Measurements from ENCODE around the gene FAM81B. TPM values are rescaled to one million over a fixed set of nuclear protein-coding genes. Genes with fewer than 3 reads are reported as not detected.
A peak's percentile ranks its signal among the peaks of the same experiment; 100 is the strongest.
"Not testable (repeated sequence)": the region's sequence is repeated elsewhere in the genome, so short reads cannot be mapped to it uniquely, and the experiment has no call there.

Gene FAM81B, protein sequence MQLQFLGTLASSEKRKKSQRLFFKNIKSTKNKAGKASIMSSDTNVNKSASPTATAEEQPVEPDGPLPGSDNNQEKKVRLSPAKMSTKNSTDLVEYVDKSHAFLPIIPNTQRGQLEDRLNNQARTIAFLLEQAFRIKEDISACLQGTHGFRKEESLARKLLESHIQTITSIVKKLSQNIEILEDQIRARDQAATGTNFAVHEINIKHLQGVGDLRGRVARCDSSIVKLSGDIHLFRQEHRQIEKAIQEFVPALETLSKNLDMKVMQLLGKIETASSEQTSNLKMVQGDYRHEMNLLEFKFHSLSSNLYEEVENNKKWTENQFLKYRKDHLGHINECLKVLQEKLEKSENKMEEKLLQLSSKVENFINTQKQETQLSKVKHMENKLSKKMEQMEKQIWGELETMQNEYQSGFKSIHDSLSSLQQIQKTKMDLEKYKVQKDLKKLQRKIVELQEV
- total RNA-seq: 1 to 10 TPM in 1 of 2 donors, not detected in 1; 1.3 TPM

DNA sequence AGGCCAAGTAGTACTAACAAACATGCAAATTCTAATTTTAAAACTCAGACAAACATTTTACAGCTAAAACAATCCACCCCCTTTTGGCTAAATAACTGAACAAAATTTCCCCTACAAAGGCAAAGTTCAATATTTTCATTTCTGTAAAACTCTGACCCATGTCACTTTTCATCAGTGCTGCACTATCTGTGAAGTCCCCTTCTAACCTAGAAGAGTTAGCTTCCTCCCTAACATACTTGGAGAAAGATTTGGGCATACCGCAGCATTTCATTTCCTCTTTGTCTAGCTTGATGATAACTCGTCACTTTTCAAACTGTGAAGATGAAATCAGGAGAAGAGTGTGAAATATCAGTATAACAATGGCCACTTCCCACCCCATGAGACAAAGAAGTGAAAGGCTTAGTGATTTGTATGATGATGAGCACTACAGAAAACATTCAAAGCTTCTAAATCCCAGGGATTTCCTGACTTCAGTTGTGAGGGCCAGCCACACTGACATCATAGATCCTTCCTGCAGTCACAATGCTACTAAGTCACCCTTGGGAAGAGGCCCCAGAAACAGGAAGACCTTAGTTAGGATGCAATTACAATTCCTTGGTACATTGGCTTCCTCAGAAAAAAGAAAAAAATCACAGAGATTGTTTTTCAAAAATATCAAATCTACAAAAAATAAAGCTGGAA is at the start of gene FAM81B:
Gene FAM81B, plus strand, starts transcription at position 555 of the 681 bp plus-strand sequence. Its CDS starts 24 bp downstream, at position 579.
- intact Hi-C loops (cut with DNase I): no loop called here
- ATAC-seq (no peak), DNase-seq (no peak)
- WGBS, 2 donors: 56 to 73% methylated on average over 2 of the region's 2 CpGs
- Histone ChIP-seq H3K4me3 (no peak within 1 kb of the TSS), H3K4me1 (peaks cover 6% of the 10 kb centered on the region), H3K9me3 (no peaks in the 10 kb centered on the region), H3K36me3 (replicated peaks in 1 of 2; ENCODE audit: insufficient read depth in 1 of 2, low read depth in 2 of 2) (no peaks in the 10 kb centered on the region), H3K27me3 (no peaks in the 10 kb centered on the region), H3K27ac (no peak within 1 kb of the TSS)
- TF ChIP-seq POLR2A (IDR thresholded peaks at IDR 0.05): no peak
- TF ChIP-seq, protein P1, sequence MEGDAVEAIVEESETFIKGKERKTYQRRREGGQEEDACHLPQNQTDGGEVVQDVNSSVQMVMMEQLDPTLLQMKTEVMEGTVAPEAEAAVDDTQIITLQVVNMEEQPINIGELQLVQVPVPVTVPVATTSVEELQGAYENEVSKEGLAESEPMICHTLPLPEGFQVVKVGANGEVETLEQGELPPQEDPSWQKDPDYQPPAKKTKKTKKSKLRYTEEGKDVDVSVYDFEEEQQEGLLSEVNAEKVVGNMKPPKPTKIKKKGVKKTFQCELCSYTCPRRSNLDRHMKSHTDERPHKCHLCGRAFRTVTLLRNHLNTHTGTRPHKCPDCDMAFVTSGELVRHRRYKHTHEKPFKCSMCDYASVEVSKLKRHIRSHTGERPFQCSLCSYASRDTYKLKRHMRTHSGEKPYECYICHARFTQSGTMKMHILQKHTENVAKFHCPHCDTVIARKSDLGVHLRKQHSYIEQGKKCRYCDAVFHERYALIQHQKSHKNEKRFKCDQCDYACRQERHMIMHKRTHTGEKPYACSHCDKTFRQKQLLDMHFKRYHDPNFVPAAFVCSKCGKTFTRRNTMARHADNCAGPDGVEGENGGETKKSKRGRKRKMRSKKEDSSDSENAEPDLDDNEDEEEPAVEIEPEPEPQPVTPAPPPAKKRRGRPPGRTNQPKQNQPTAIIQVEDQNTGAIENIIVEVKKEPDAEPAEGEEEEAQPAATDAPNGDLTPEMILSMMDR (IDR thresholded peaks at IDR 0.05): no peak

DNA sequence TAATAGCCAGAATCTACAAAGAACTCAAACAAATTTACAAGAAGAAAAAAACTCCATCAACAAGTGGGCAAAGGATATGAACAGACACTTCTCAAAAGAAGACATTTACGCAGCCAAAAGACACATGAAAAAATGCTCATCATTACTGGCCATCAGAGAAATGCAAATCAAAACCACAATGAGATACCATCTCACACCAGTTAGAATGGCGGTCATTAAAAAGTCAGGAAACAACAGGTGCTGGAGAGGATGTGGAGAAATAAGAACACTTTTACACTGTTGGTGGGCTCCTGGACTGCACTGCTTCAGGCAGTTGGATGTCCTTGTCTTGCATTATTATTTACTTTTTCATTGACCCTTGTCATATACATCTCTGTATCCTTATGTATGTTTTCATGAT is 49.7 kb upstream of the FAM81B start:
- H3K27ac ChIP-seq; H3K27me3 ChIP-seq; H3K9me3 ChIP-seq; H3K4me1 ChIP-seq; H3K36me3 ChIP-seq (replicated peaks in 1 of 2; ENCODE audit: insufficient read depth in 1 of 2, low read depth in 2 of 2); DNase-seq; ATAC-seq; H3K4me3 ChIP-seq; intact Hi-C loops (cut with DNase I): not testable (repeated sequence)
- 67 to 73% methylated on average over 2 of the region's 2 CpGs for WGBS, 2 donors

GRCh38 chr5:95347506-95348120 is 43.6 kb upstream of the FAM81B start:
- no peak for DNase-seq
- Histone ChIP-seq H3K9me3 (no peaks in the 10 kb centered on the region), H3K36me3 (replicated peaks in 1 of 2; ENCODE audit: insufficient read depth in 1 of 2, low read depth in 2 of 2) (no peaks in the 10 kb centered on the region), H3K27me3 (no peaks in the 10 kb centered on the region), H3K27ac (no peak overlapping the region), H3K4me3 (no peak overlapping the region), H3K4me1 (no peaks in the 10 kb centered on the region)
- no peak for TF ChIP-seq POLR2A (IDR thresholded peaks at IDR 0.05)
- TF ChIP-seq, protein P1 (IDR thresholded peaks at IDR 0.05): no peak
- no peak for ATAC-seq
- 27 to 42% methylated on average over 4 of the region's 4 CpGs for WGBS, 2 donors
- intact Hi-C loops (cut with DNase I): no loop called here

DNA sequence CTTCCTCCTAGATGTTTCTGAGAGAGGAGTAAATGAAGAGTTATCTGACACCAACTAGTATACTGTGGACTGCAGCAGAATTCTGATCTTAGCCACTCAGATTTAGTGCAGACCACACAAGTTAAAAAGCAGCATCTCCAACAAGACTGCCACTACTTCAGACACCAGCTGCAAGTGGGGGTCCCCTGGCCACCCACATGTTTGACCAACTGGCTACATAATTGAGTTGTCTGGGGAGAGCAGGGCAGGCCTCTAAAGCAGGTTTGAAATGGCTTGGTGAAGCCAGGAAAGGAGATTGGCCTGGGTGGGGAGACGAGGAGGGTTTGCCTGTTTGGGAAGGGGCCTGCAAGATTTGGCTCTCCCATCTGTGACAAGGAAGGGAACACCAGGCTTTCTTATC is 40.5 kb upstream of the FAM81B start:
- H3K4me1 ChIP-seq: peaks cover 6% of the 10 kb centered on the region
- H3K4me3 ChIP-seq: no peak overlapping the region
- no peak for DNase-seq
- no peaks in the 10 kb centered on the region for H3K9me3 ChIP-seq
- ATAC-seq: no peak
- intact Hi-C loops (cut with DNase I): no loop called here
- H3K27ac ChIP-seq: no peak overlapping the region
- H3K36me3 ChIP-seq (replicated peaks in 1 of 2; ENCODE audit: insufficient read depth in 1 of 2, low read depth in 2 of 2): no peaks in the 10 kb centered on the region
- 31 to 75% methylated on average over 1 of the region's 1 CpG for WGBS, 2 donors
- no peak for TF ChIP-seq POLR2A (IDR thresholded peaks at IDR 0.05)
- TF ChIP-seq, protein P1 (IDR thresholded peaks at IDR 0.05): no peak
- no peaks in the 10 kb centered on the region for H3K27me3 ChIP-seq

DNA sequence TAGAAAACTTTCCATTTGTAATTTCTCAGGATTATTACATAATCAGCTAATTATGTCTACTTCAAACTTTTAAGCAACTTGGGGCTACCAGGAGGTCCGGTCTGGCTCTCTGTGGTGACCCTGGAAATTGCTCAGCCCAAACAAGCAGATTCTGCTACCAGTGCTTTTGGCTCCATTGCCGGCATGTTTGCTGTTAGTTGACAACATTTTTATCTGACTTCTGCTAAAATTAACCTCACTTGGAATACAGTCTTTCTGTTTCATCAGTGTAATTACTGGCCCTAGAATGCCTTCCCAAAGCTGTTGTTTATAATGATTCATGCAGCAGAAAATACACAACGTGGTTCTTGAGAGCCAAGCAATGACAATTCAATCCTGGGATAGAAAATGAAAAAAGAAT is 38.5 kb upstream of the FAM81B start:
- Histone ChIP-seq H3K4me3 (no peak overlapping the region), H3K27ac (no peak overlapping the region), H3K36me3 (replicated peaks in 1 of 2; ENCODE audit: insufficient read depth in 1 of 2, low read depth in 2 of 2) (no peaks in the 10 kb centered on the region), H3K27me3 (no peaks in the 10 kb centered on the region), H3K4me1 (peaks cover 6% of the 10 kb centered on the region), H3K9me3 (no peaks in the 10 kb centered on the region)
- intact Hi-C loops (cut with DNase I): no loop called here
- DNase-seq (peak in 1 of 4 donors; percentile 3), ATAC-seq (no peak)
- WGBS, 2 donors: 45 to 49% methylated on average over 3 of the region's 3 CpGs
- no peak for TF ChIP-seq POLR2A (IDR thresholded peaks at IDR 0.05)
- TF ChIP-seq, protein P1 (IDR thresholded peaks at IDR 0.05): no peak
